Fibroblast of the conjunctiva (primary cell): ENCODE results near the gene PAK1.

Experiments used
- DNase-seq: peaks from one replicate; pipeline ENCODE4 v3.0.0-alpha.2; 2010; ENCODE audit warnings: low read depth

Gene PAK1

GRCh38 chr11:77371646-77372045 is 102.2 kb downstream of the PAK1 start:
- no peak for DNase-seq

- DNase-seq = no peak
Measured at GRCh38 chr11:77370217-77370616, 103.7 kb downstream of the PAK1 start.

- DNase-seq = no peak
Measured at GRCh38 chr11:77361184-77361583, 112.7 kb downstream of the PAK1 start.

GRCh38 chr11:77359481-77359880 is 114.4 kb downstream of the PAK1 start:
- no peak for DNase-seq

- DNase-seq = no peak
Measured at GRCh38 chr11:77353131-77353530, 120.8 kb downstream of the PAK1 start.

GRCh38 chr11:77351281-77351886 is 122.5 kb downstream of the PAK1 start:
- DNase-seq = no peak

GRCh38 chr11:77347948-77348347 is 125.9 kb downstream of the PAK1 start:
- DNase-seq = no peak

GRCh38 chr11:77346906-77347603 is 126.8 kb downstream of the PAK1 start:
- DNase-seq = no peak

- DNase-seq = no peak
Measured at GRCh38 chr11:77345621-77346020, 128.3 kb downstream of the PAK1 start.

GRCh38 chr11:77340501-77340900 is 133.4 kb downstream of the PAK1 start:
- no peak for DNase-seq

- no peak for DNase-seq
Measured at GRCh38 chr11:77332259-77332658, 141.6 kb downstream of the PAK1 start.

GRCh38 chr11:77325159-77325558 is 148.7 kb downstream of the PAK1 start:
- DNase-seq = no peak

GRCh38 chr11:77324508-77324907 is 149.4 kb downstream of the PAK1 start:
- DNase-seq = no peak

- DNase-seq = no peak
Measured at GRCh38 chr11:77322926-77323590, 150.8 kb downstream of the PAK1 start.

GRCh38 chr11:77322506-77322905 is 151.4 kb downstream of the PAK1 start:
- DNase-seq = no peak

GRCh38 chr11:77320351-77320750 is 153.5 kb downstream of the PAK1 start:
- no peak for DNase-seq

GRCh38 chr11:77318600-77318999 is 155.3 kb downstream of the PAK1 start:
- no peak for DNase-seq

GRCh38 chr11:77316733-77317342 is 157.1 kb downstream of the PAK1 start:
- DNase-seq = no peak

GRCh38 chr11:77312107-77312506 is 161.8 kb downstream of the PAK1 start:
- no peak for DNase-seq

GRCh38 chr11:77311701-77312100 is 162.2 kb downstream of the PAK1 start:
- no peak for DNase-seq

- DNase-seq = no peak
Measured at GRCh38 chr11:77310721-77311120, 163.2 kb downstream of the PAK1 start.

- DNase-seq = no peak
Measured at GRCh38 chr11:77309401-77310085, 164.4 kb downstream of the PAK1 start.
